ENCODE data around the gene MRGPRG.

- TF ChIP-seq CTCF (IDR thresholded peaks at IDR 0.05 in 8 of 11, conservative IDR thresholded peaks at IDR 0.05 in 3 of 11) = no peak
- TF ChIP-seq POLR2AphosphoS5 (IDR thresholded peaks at IDR 0.05) = no peak
- TF ChIP-seq POLR2A (IDR thresholded peaks at IDR 0.05) = no peak
Measured at GRCh38 chr11:3197044-3197695, 21.4 kb downstream of the MRGPRG start.

Measured in spleen (tissue), 7 donors.